B cell (primary cell): Measurements from ENCODE around the gene ACER2. TPM values are rescaled to one million over a fixed set of nuclear protein-coding genes. Genes with fewer than 3 reads are reported as not detected.

Experiments used
- ATAC-seq: fragments of 200-7000 bp; cut with Tn5 transposase; one replicate; pipeline ENCODE4 v1.10.0; 2021; ENCODE audit warnings: low read depth, mild to moderate bottlenecking, moderate number of reproducible peaks, moderate library complexity
- CTCF ChIA-PET: fragments of 350-600 bp; sonication (Branson Sonifier 250); formaldehyde crosslinking; loops from one replicate; lab custom pipeline; 2021; ENCODE audit warnings: antibody characterized with exemption, inconsistent platforms; lab: Charles Lee
- POLR2A ChIA-PET: fragments of 350-600 bp; sonication (Branson Sonifier 250); formaldehyde crosslinking; loops from one replicate; lab custom pipeline; 2021; ENCODE audit warnings: antibody characterized with exemption; lab: Charles Lee
- DNase-seq: peaks from one replicate; pipeline ENCODE4 v3.0.0; 2013
- H2AFZ ChIP-seq: 2 replicates; pipeline ENCODE4 v1.6.1; 2012; ENCODE audit warnings: mild to moderate bottlenecking, low read depth, low read length; ENCODE audit not compliant: insufficient read depth, poor library complexity, severe bottlenecking
- H3K27ac ChIP-seq, 2 donors: 1 replicate in 1 of 2; 2 replicates in 1 of 2; pipeline ENCODE4 v1.5.1; 2012 to 2013; ENCODE audit warnings: low read length in 2 of 2, mild to moderate bottlenecking in 2 of 2, moderate library complexity in 1 of 2
- H3K27me3 ChIP-seq, 4 experiments: fragments of 200-600 bp in 1 of 4; sonication (generic) in 1 of 4; replicated peaks in 1 of 4; 1 replicate in 2 of 4; 2 replicates in 2 of 4; pipeline versions ENCODE4 v1.6.1 to v1.7.0; 2013 to 2016; ENCODE audit warnings: low read length in 3 of 4, mild to moderate bottlenecking in 2 of 4, mixed read lengths in 1 of 4, moderate library complexity in 1 of 4; ENCODE audit not compliant: insufficient read depth in 4 of 4, control insufficient read depth in 3 of 4; ENCODE audit errors: control extremely low read depth in 1 of 4
- H3K36me3 ChIP-seq, 2 experiments: replicated peaks in 1 of 2; 1 replicate in 1 of 2; 2 replicates in 1 of 2; pipeline versions ENCODE4 v1.6.1 to v1.7.1; 2013; ENCODE audit warnings: low read length in 1 of 2; ENCODE audit not compliant: insufficient read depth in 2 of 2, control insufficient read depth in 1 of 2; ENCODE audit errors: control extremely low read depth in 1 of 2, extremely low read depth in 1 of 2
- H3K4me1 ChIP-seq, 2 donors: fragments of 200-600 bp in 1 of 2; sonication (generic) in 1 of 2; 1 replicate in 1 of 2; 2 replicates in 1 of 2; pipeline versions ENCODE4 v1.5.1 to v1.6.1; 2013 to 2017; ENCODE audit warnings: low read length in 2 of 2; ENCODE audit not compliant: control insufficient read depth in 2 of 2, insufficient read depth in 2 of 2
- H3K4me2 ChIP-seq: replicated peaks from 2 replicates; pipeline ENCODE3; 2012; ENCODE audit warnings: mild to moderate bottlenecking, low read depth, low read length; ENCODE audit not compliant: poor library complexity, severe bottlenecking
- H3K4me3 ChIP-seq, 5 experiments: fragments of 200-600 bp in 1 of 5; sonication (generic) in 1 of 5; 1 replicate in 3 of 5; 2 replicates in 2 of 5; pipeline versions ENCODE4 v1.5.1 to v1.7.0; 2011 to 2016; ENCODE audit warnings: low read length in 4 of 5, mild to moderate bottlenecking in 4 of 5, low read depth in 2 of 5, control low read depth in 1 of 5, moderate library complexity in 1 of 5; ENCODE audit not compliant: insufficient read depth in 1 of 5; ENCODE audit errors: control extremely low read depth in 1 of 5, extremely low read depth in 1 of 5
- H3K79me2 ChIP-seq: fragments of 200-600 bp; sonication (generic); one replicate; pipeline ENCODE4 v1.6.0; 2016; ENCODE audit warnings: low read length; ENCODE audit not compliant: control insufficient read depth, insufficient read depth
- H3K9ac ChIP-seq: fragments of 200-600 bp; sonication (generic); 2 replicates; pipeline ENCODE4 v1.6.1; 2017; ENCODE audit warnings: mild to moderate bottlenecking, low read length, moderate library complexity
- H3K9me3 ChIP-seq, 3 donors: one replicate each; pipeline versions ENCODE4 v1.6.1 to v1.7.1; 2013; ENCODE audit warnings: low read length in 2 of 3; ENCODE audit not compliant: control insufficient read depth in 2 of 3, insufficient read depth in 1 of 3; ENCODE audit errors: control extremely low read depth in 1 of 3
- H4K20me1 ChIP-seq: 2 replicates; pipeline ENCODE4 v1.6.0; 2012; ENCODE audit warnings: mild to moderate bottlenecking, low read length; ENCODE audit not compliant: insufficient read depth, control insufficient read depth, poor library complexity, severe bottlenecking
- H3K27ac Mint-ChIP-seq: one replicate; pipeline ENCODE4 v1.8.0; 2021; ENCODE audit warnings: mixed read lengths
- H3K27me3 Mint-ChIP-seq: one replicate; pipeline ENCODE4 v1.8.0; 2021; ENCODE audit warnings: mixed read lengths
- H3K4me1 Mint-ChIP-seq: one replicate; pipeline ENCODE4 v1.8.0; 2021; ENCODE audit warnings: mixed read lengths
- H3K4me3 Mint-ChIP-seq: one replicate; pipeline ENCODE4 v1.8.0; 2021; ENCODE audit warnings: mixed read lengths
- H3K9me3 Mint-ChIP-seq: one replicate; pipeline ENCODE4 v1.8.0; 2022; ENCODE audit warnings: mixed read lengths; ENCODE audit not compliant: insufficient read depth
- CTCF ChIP-seq: fragments of 200-600 bp; IDR thresholded peaks from one replicate; pipeline ENCODE4 v1.8.0; 2022; ENCODE audit warnings: antibody characterized with exemption, mild to moderate bottlenecking
- EZH2 ChIP-seq: IDR thresholded peaks from 2 replicates; pipeline ENCODE4 v1.6.1; 2012; ENCODE audit warnings: borderline replicate concordance, low read depth, mild to moderate bottlenecking, moderate library complexity, low read length; ENCODE audit not compliant: insufficient read depth, poor library complexity, severe bottlenecking
- WGBS: methylation state at CpG from one replicate; pipeline ENCODE4 v1.1.5; 2013; ENCODE audit warnings: missing lambda C conversion rate; ENCODE audit not compliant: insufficient coverage; 5-methylcytosine and 5-hydroxymethylcytosine counted together
- intact Hi-C: fragments of 100-400 bp; cut with micrococcal nuclease; formaldehyde crosslinking; loops from one replicate; pipeline ENCODE4 v1.10.0; 2022
- polyA plus RNA-seq: library from polyadenylated mRNA; depleted of rRNA; stranded (reverse); fragments of >200 nt; gene quantifications from 2 replicates; pipeline ENCODE4 v1.2.3, GENCODE V29; 2012
- total RNA-seq, 2 donors: library from RNA; stranded (reverse); fragments of 120-200 nt in 1 of 2; gene quantifications; 1 replicate in 1 of 2; 2 replicates in 1 of 2; pipeline versions ENCODE4 v1.2.3 to v1.2.4, GENCODE V29; 2013 to 2022

ACER2 gene
- total and polyA plus RNA-seq, 2 donors (not counting 1 experiment from before 2014, with no cell fraction given) = 1.1 to 5.5 TPM

- Histone ChIP-seq H3K9me3 (no peaks in the 10 kb centered on the region), H3K4me3 (no peak overlapping the region), H3K79me2 (no peaks in the 10 kb centered on the region), H3K27me3 (peaks cover 0 to 8% (median 1%) of the 10 kb centered on the region in 4 experiments), H3K4me2 (no peak overlapping the region), H3K27ac (no peak overlapping the region), H3K4me1 (peaks cover 6 to 8% of the 10 kb centered on the region in 2 donors), H4K20me1 (no peaks in the 10 kb centered on the region), H3K9ac (no peak overlapping the region), H3K36me3 (no peaks in the 10 kb centered on the region), H2AFZ (no peak overlapping the region)
- H3K4me1 Mint-ChIP-seq = peaks cover 11% of the 10 kb centered on the region
- DNase-seq = no peak
- ATAC-seq = no peak
- H3K4me3 Mint-ChIP-seq = no peak overlapping the region
- TF ChIP-seq CTCF (no peak), EZH2 (no peak)
- WGBS = 86% methylated on average over 1 of the region's 5 CpGs
- POLR2A ChIA-PET = no interaction called here
- H3K27ac Mint-ChIP-seq = no peak overlapping the region
- H3K27me3 Mint-ChIP-seq = peaks cover 3% of the 10 kb centered on the region
- H3K9me3 Mint-ChIP-seq = peaks cover 6% of the 10 kb centered on the region
- CTCF ChIA-PET = no interaction called here
- intact Hi-C loops = no loop called here
Observed at GRCh38 chr9:19496321-19497050, 87.7 kb downstream of the ACER2 start.

GRCh38 chr9:19497276-19497675, 88.5 kb downstream of the ACER2 start:
- Histone ChIP-seq H3K4me2 (no peak overlapping the region), H2AFZ (no peak overlapping the region), H3K36me3 (no peaks in the 10 kb centered on the region), H3K4me3 (no peak overlapping the region), H3K27me3 (peaks cover 0 to 8% (median 1%) of the 10 kb centered on the region in 4 experiments), H3K4me1 (peaks cover 6 to 8% of the 10 kb centered on the region in 2 donors), H3K27ac (no peak overlapping the region), H3K9me3 (no peaks in the 10 kb centered on the region), H4K20me1 (no peaks in the 10 kb centered on the region), H3K79me2 (no peaks in the 10 kb centered on the region), H3K9ac (no peak overlapping the region)
- POLR2A ChIA-PET = no interaction called here
- peaks cover 6% of the 10 kb centered on the region for H3K9me3 Mint-ChIP-seq
- no peak for ATAC-seq
- DNase-seq = no peak
- no peak overlapping the region for H3K27ac Mint-ChIP-seq
- peaks cover 11% of the 10 kb centered on the region for H3K4me1 Mint-ChIP-seq
- CTCF ChIA-PET = no interaction called here
- H3K4me3 Mint-ChIP-seq = no peak overlapping the region
- TF ChIP-seq CTCF = no peak
- no peak for TF ChIP-seq EZH2
- no CpG with 5 or more reads among the region's 1 CpG for WGBS
- H3K27me3 Mint-ChIP-seq = peaks cover 9% of the 10 kb centered on the region
- intact Hi-C loops = no loop called here
